IgD-negative memory B cell (primary cell): ENCODE measurements around the gene FBLN2. TPM values are rescaled to one million over a fixed set of nuclear protein-coding genes. Genes with fewer than 3 reads are reported as not detected.

Source experiments
- H3K27ac Mint-ChIP-seq, 3 donors: one replicate each; pipeline ENCODE4 v1.8.0; 2020 to 2022; ENCODE audit warnings: mild to moderate bottlenecking in 3 of 3, mixed read lengths in 3 of 3, moderate library complexity in 1 of 3
- H3K27me3 Mint-ChIP-seq: one replicate; pipeline ENCODE4 v1.8.0; 2021; ENCODE audit warnings: mixed read lengths
- H3K36me3 Mint-ChIP-seq: one replicate; pipeline ENCODE4 v1.8.0; 2020; ENCODE audit warnings: mild to moderate bottlenecking, mixed read lengths
- H3K4me1 Mint-ChIP-seq, 3 donors: one replicate each; pipeline ENCODE4 v1.8.0; 2020 to 2022; ENCODE audit warnings: mixed read lengths in 3 of 3, mild to moderate bottlenecking in 1 of 3
- H3K4me3 Mint-ChIP-seq, 4 donors: one replicate each; pipeline ENCODE4 v1.8.0; 2020 to 2022; ENCODE audit warnings: mild to moderate bottlenecking in 4 of 4, mixed read lengths in 4 of 4, moderate library complexity in 3 of 4
- H3K9me3 Mint-ChIP-seq, 3 donors: one replicate each; pipeline ENCODE4 v1.8.0; 2020 to 2021; ENCODE audit warnings: mixed read lengths in 3 of 3, mild to moderate bottlenecking in 1 of 3
- polyA plus RNA-seq: library from polyadenylated mRNA; unstranded; fragments of 300-500 nt; fragmentation: Illumina TruSeq; gene quantifications from one replicate; pipeline ENCODE4 v1.2.3, GENCODE V29; 2021

Gene FBLN2
- polyA plus RNA-seq, 1 donor from 2014 or later, result 4.4 TPM

DNA sequence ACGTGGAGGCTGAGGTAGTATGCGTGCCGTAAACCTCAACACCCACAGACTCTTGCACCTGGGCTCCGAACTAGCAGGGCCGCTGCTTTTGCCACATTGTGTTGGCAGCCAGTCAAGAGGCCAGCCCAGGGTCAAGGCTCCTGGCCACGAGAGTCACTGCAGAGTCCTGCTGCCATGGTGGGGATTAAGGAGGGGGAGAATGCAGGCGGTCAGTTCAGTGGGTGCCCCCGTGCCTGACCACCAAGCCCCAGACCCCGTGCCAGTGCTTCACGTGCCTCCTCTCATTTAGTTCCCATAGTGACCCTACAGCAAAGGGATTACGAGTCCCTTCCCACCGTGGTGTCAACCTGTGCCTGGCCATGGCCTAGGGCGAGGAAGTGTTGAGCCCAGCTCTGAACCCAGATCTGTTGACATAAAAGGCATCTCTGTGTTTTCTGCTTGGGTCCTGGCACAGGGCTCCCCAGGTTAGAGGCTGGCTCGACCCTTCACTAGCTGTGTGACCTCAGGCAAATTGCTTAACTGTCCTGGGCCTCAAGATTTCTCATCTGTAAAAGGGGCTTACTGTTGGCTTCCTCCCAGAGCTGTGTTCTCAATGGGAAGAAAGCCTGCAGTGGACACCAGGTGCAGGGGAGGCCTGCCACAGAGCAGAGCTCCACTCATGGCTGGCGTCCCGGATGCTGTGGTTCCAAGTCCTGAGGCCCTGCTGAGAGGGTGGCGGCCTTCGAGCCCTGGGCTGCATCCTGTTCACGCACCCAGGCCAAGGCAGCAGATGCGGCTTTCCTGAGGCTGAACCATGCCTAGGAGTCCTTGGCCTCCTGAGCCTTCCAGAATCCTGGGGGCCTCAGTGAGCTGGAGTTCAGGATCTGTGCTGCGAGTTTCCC, 32.8 kb downstream of the FBLN2 start:
- no peak overlapping the region for H3K27ac Mint-ChIP-seq
- H3K9me3 Mint-ChIP-seq, result no peaks in the 10 kb centered on the region
- no peaks in the 10 kb centered on the region for H3K36me3 Mint-ChIP-seq
- no peak overlapping the region for H3K4me3 Mint-ChIP-seq
- H3K4me1 Mint-ChIP-seq, result peaks cover 0 to 2% (median 0%) of the 10 kb centered on the region in 3 donors
- H3K27me3 Mint-ChIP-seq, result peaks cover 2% of the 10 kb centered on the region

GRCh38 chr3:13582366-13583250, 33.7 kb downstream of the FBLN2 start:
- Mint-ChIP-seq H3K4me1 (peaks cover 0 to 2% (median 0%) of the 10 kb centered on the region in 3 donors), H3K36me3 (no peaks in the 10 kb centered on the region), H3K4me3 (no peak overlapping the region), H3K27me3 (peaks cover 2% of the 10 kb centered on the region), H3K27ac (no peak overlapping the region), H3K9me3 (no peaks in the 10 kb centered on the region)

- Mint-ChIP-seq H3K27me3 (peaks cover 2% of the 10 kb centered on the region), H3K27ac (no peak overlapping the region), H3K4me3 (no peak overlapping the region), H3K9me3 (no peaks in the 10 kb centered on the region), H3K36me3 (no peaks in the 10 kb centered on the region), H3K4me1 (peaks cover 0 to 2% (median 0%) of the 10 kb centered on the region in 3 donors)
These were observed 34.6 kb downstream of the FBLN2 start for GRCh38 chr3:13583251-13584180.

GRCh38 chr3:13584427-13584891, 35.5 kb downstream of the FBLN2 start:
- H3K27me3 Mint-ChIP-seq, result peaks cover 2% of the 10 kb centered on the region
- H3K9me3 Mint-ChIP-seq, result no peaks in the 10 kb centered on the region
- no peak overlapping the region for H3K4me3 Mint-ChIP-seq
- H3K27ac Mint-ChIP-seq, result no peak overlapping the region
- no peaks in the 10 kb centered on the region for H3K36me3 Mint-ChIP-seq
- peaks cover 0 to 2% (median 0%) of the 10 kb centered on the region in 3 donors for H3K4me1 Mint-ChIP-seq

GRCh38 chr3:13584901-13585300, 36.0 kb downstream of the FBLN2 start:
- H3K27me3 Mint-ChIP-seq, result peaks cover under 1% of the 10 kb centered on the region
- H3K4me3 Mint-ChIP-seq, result no peak overlapping the region
- no peak overlapping the region for H3K27ac Mint-ChIP-seq
- peaks cover 0 to 2% (median 0%) of the 10 kb centered on the region in 3 donors for H3K4me1 Mint-ChIP-seq
- no peaks in the 10 kb centered on the region for H3K9me3 Mint-ChIP-seq
- no peaks in the 10 kb centered on the region for H3K36me3 Mint-ChIP-seq

- peaks cover 0 to 2% (median 0%) of the 10 kb centered on the region in 3 donors for H3K4me1 Mint-ChIP-seq
- H3K9me3 Mint-ChIP-seq, result no peaks in the 10 kb centered on the region
- no peak overlapping the region for H3K27ac Mint-ChIP-seq
- H3K36me3 Mint-ChIP-seq, result no peaks in the 10 kb centered on the region
- H3K27me3 Mint-ChIP-seq, result no peaks in the 10 kb centered on the region
- H3K4me3 Mint-ChIP-seq, result no peak overlapping the region
These were observed 38.5 kb downstream of the FBLN2 start for GRCh38 chr3:13587442-13587841.

GRCh38 chr3:13588221-13588701, 39.3 kb downstream of the FBLN2 start:
- no peaks in the 10 kb centered on the region for H3K9me3 Mint-ChIP-seq
- no peak overlapping the region for H3K27ac Mint-ChIP-seq
- no peaks in the 10 kb centered on the region for H3K36me3 Mint-ChIP-seq
- no peak overlapping the region for H3K4me3 Mint-ChIP-seq
- H3K4me1 Mint-ChIP-seq, result peaks cover 0 to 2% (median 0%) of the 10 kb centered on the region in 3 donors
- no peaks in the 10 kb centered on the region for H3K27me3 Mint-ChIP-seq

DNA sequence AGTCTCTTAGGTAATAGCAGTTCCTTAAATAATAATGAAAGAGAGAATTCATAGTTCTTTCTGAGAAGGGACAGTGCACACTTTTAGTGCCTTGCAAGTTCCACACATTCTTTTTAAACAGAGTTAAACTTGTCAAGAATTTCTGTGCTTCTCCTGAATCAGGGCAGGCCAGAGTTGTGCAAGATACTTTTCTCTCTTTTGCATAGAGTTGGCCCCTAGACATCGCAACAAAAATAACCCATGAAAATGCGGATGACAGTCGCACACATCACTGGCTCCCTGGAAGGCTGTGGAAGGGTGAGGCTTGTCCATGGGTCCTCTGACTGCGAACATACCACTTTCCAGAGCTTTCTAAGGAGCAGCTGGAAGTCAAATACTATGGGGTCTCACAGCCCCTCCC, 40.1 kb downstream of the FBLN2 start:
- Mint-ChIP-seq H3K27me3 (peaks cover 1% of the 10 kb centered on the region), H3K9me3 (no peaks in the 10 kb centered on the region), H3K36me3 (no peaks in the 10 kb centered on the region), H3K4me1 (peaks cover 0 to 2% (median 0%) of the 10 kb centered on the region in 3 donors), H3K4me3 (no peak overlapping the region), H3K27ac (no peak overlapping the region)

DNA sequence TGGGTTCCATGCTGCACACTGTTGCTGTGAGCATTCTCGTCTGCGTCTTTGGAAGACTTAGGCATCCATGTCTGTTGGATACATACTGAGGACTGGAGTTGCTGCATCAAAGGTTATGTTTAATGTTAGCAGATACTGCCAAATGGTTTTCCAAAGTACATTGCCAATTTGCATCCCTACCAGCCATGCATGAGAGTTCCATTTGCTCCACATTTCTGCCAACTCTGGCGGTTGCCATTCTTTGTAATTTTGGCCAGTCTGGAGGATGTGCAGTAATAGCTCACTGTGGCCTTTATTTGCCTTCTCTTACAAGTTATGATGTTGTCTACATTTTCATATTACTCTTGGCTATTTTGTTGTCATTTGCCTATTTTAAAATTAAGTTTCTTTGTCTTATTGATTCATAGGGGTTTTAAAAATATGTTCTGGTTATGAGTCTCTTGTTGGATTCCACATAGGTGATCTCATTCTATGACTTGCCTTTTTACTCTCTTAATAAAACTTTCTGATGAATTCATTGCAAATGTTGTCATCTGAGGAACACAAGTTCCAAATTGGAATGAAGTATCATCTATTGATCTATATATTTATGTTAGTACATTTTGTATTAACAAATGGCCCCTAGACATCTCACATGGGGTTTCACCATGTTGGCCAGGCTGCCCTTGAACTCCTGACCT, 42.1 kb downstream of the FBLN2 start:
- H3K36me3 Mint-ChIP-seq, result no peaks in the 10 kb centered on the region
- H3K4me1 Mint-ChIP-seq, result no peaks in the 10 kb centered on the region
- no peak overlapping the region for H3K27ac Mint-ChIP-seq
- H3K9me3 Mint-ChIP-seq, result no peaks in the 10 kb centered on the region
- H3K27me3 Mint-ChIP-seq, result peaks cover 6% of the 10 kb centered on the region
- H3K4me3 Mint-ChIP-seq, result no peak overlapping the region

DNA sequence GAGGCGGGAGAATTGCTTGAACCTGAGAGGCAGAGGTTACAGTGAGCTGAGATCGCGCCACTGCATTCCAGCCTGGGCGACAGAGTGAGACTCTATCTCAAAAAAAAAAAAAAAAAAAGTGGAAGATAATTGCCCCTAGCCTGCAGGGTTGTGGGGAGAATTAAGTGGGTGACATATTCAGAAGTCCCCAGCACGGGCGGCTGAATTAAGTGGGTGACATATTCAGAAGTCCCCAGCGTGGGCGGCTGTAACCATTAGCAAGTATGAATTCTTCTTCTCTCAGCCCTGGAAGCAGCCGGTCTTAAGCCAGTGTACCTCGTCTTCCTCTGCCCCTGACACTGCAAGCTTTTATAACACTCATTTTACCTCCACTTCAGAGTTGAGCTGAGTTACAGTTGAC, 44.7 kb downstream of the FBLN2 start:
- Mint-ChIP-seq H3K27ac (no peak overlapping the region), H3K27me3 (peaks cover 9% of the 10 kb centered on the region), H3K36me3 (no peaks in the 10 kb centered on the region), H3K4me1 (no peaks in the 10 kb centered on the region), H3K4me3 (no peak overlapping the region), H3K9me3 (no peaks in the 10 kb centered on the region)

GRCh38 chr3:13594146-13594545, 45.2 kb downstream of the FBLN2 start:
- Mint-ChIP-seq H3K27ac (no peak overlapping the region), H3K4me3 (no peak overlapping the region), H3K9me3 (no peaks in the 10 kb centered on the region), H3K36me3 (no peaks in the 10 kb centered on the region), H3K4me1 (peaks cover 0 to under 1% (median 0%) of the 10 kb centered on the region in 3 donors), H3K27me3 (peaks cover 9% of the 10 kb centered on the region)

DNA sequence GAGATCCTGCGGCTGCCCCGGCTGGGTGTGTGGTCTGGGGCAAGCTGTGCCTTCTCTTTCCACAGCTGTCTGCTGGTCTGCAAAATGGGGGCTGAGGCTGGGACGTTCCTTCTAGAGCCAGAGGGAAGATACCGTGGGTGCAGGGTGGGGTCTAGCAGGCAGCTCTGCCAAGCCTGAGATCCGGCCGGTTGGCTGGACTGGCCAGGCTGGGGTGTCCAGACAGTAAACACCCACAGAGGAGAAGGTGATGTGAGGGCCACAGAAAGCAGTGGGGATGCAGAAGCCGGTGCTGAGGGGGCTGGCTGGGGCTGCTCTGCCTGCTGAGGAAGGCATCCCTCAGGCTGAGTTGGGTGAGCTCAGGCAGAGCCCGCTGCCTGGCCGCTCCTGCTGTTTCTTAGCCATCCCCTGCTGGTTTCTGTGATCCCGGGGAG, 46.1 kb downstream of the FBLN2 start:
- no peaks in the 10 kb centered on the region for H3K9me3 Mint-ChIP-seq
- H3K36me3 Mint-ChIP-seq, result no peaks in the 10 kb centered on the region

DNA sequence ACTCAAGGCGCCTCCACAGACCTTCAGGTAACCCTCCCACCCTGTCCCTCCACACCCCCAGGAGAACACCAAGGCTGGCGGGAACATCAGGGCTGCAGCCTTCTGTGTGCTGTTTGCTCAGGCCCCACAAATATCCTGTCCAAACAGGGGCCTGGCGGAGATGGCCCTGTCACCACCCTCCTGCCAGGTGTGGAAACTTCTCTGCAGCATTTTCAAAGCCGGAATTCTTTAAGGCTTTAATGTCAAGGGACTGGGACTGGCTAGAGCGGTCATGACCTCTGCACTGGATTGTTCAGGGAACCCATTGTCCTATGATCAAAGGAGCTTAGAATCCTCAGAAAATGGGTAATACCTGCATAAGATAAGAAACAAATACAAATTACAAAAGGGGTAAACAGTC, 46.6 kb downstream of the FBLN2 start:
- Mint-ChIP-seq H3K9me3 (no peaks in the 10 kb centered on the region), H3K27me3 (peaks cover 9% of the 10 kb centered on the region), H3K4me3 (no peak overlapping the region), H3K27ac (no peak overlapping the region), H3K36me3 (no peaks in the 10 kb centered on the region), H3K4me1 (peaks cover 0 to 3% (median 0%) of the 10 kb centered on the region in 3 donors)

More for the DNA sequence above, 46.1 kb downstream of the FBLN2 start:
- no peak overlapping the region for H3K4me3 Mint-ChIP-seq
- H3K27ac Mint-ChIP-seq, result no peak overlapping the region
- H3K4me1 Mint-ChIP-seq, result peaks cover 0 to 3% (median 0%) of the 10 kb centered on the region in 3 donors
- H3K27me3 Mint-ChIP-seq, result peaks cover 9% of the 10 kb centered on the region
